ENCODE measurements around the gene CRX.
"Not testable (repeated sequence)": the region's sequence is repeated elsewhere in the genome, so short reads cannot be mapped to it uniquely, and the experiment has no call there.

CRX gene

GRCh38 chr19:47805313-47805712 is 16.4 kb upstream of the CRX start:
- H3K36me3 ChIP-seq (ENCODE audit: control insufficient read depth, low read depth, low read length), result no peaks in the 10 kb centered on the region
- no peak overlapping the region for H3K4me3 ChIP-seq (ENCODE audit: low read length)
- peaks cover 4% of the 10 kb centered on the region for H3K9me3 ChIP-seq (ENCODE audit: control insufficient read depth, low read depth, low read length)
- no peak overlapping the region for H3K9ac ChIP-seq (ENCODE audit: low read length)
- H3K27ac ChIP-seq (ENCODE audit: low read length), result no peak overlapping the region
- no peaks in the 10 kb centered on the region for H3K4me1 ChIP-seq (ENCODE audit: control insufficient read depth, low read depth, low read length)
- H3K27me3 ChIP-seq (ENCODE audit: control insufficient read depth, insufficient read depth, low read length), result no peaks in the 10 kb centered on the region

GRCh38 chr19:47806435-47806834 is 15.3 kb upstream of the CRX start:
- Histone ChIP-seq H3K36me3 (ENCODE audit: control insufficient read depth, low read depth, low read length) (no peaks in the 10 kb centered on the region), H3K27me3 (ENCODE audit: control insufficient read depth, insufficient read depth, low read length) (no peaks in the 10 kb centered on the region), H3K4me1 (ENCODE audit: control insufficient read depth, low read depth, low read length) (no peaks in the 10 kb centered on the region), H3K27ac (ENCODE audit: low read length) (no peak overlapping the region), H3K9ac (ENCODE audit: low read length) (no peak overlapping the region), H3K9me3 (ENCODE audit: control insufficient read depth, low read depth, low read length) (no peaks in the 10 kb centered on the region), H3K4me3 (ENCODE audit: low read length) (no peak overlapping the region)

GRCh38 chr19:47813304-47813994 is 8.3 kb upstream of the CRX start:
- Histone ChIP-seq H3K36me3 (ENCODE audit: control insufficient read depth, low read depth, low read length) (no peaks in the 10 kb centered on the region), H3K9ac (ENCODE audit: low read length) (no peak overlapping the region), H3K27me3 (ENCODE audit: control insufficient read depth, insufficient read depth, low read length) (no peaks in the 10 kb centered on the region), H3K9me3 (ENCODE audit: control insufficient read depth, low read depth, low read length) (no peaks in the 10 kb centered on the region), H3K27ac (ENCODE audit: low read length) (no peak overlapping the region), H3K4me1 (ENCODE audit: control insufficient read depth, low read depth, low read length) (no peaks in the 10 kb centered on the region), H3K4me3 (ENCODE audit: low read length) (no peak overlapping the region)

GRCh38 chr19:47813995-47814328 is 7.8 kb upstream of the CRX start:
- no peaks in the 10 kb centered on the region for H3K9me3 ChIP-seq (ENCODE audit: control insufficient read depth, low read depth, low read length)
- no peaks in the 10 kb centered on the region for H3K36me3 ChIP-seq (ENCODE audit: control insufficient read depth, low read depth, low read length)
- H3K4me1 ChIP-seq (ENCODE audit: control insufficient read depth, low read depth, low read length), result no peaks in the 10 kb centered on the region
- no peak overlapping the region for H3K27ac ChIP-seq (ENCODE audit: low read length)
- H3K27me3 ChIP-seq (ENCODE audit: control insufficient read depth, insufficient read depth, low read length), result no peaks in the 10 kb centered on the region
- no peak overlapping the region for H3K9ac ChIP-seq (ENCODE audit: low read length)
- H3K4me3 ChIP-seq (ENCODE audit: low read length), result no peak overlapping the region

- peaks cover 16% of the 10 kb centered on the region for H3K4me1 ChIP-seq (ENCODE audit: control insufficient read depth, low read depth, low read length)
- H3K9ac ChIP-seq (ENCODE audit: low read length); H3K27me3 ChIP-seq (ENCODE audit: control insufficient read depth, insufficient read depth, low read length); H3K4me3 ChIP-seq (ENCODE audit: low read length); H3K9me3 ChIP-seq (ENCODE audit: control insufficient read depth, low read depth, low read length); H3K27ac ChIP-seq (ENCODE audit: low read length); H3K36me3 ChIP-seq (ENCODE audit: control insufficient read depth, low read depth, low read length): not testable (repeated sequence)
Observed at GRCh38 chr19:47816270-47816669, 5.5 kb upstream of the CRX start.

GRCh38 chr19:47818221-47818620 is 3.5 kb upstream of the CRX start:
- H3K9me3 ChIP-seq (ENCODE audit: control insufficient read depth, low read depth, low read length); H3K36me3 ChIP-seq (ENCODE audit: control insufficient read depth, low read depth, low read length); H3K9ac ChIP-seq (ENCODE audit: low read length); H3K4me3 ChIP-seq (ENCODE audit: low read length); H3K27me3 ChIP-seq (ENCODE audit: control insufficient read depth, insufficient read depth, low read length); H3K27ac ChIP-seq (ENCODE audit: low read length): not testable (repeated sequence)
- H3K4me1 ChIP-seq (ENCODE audit: control insufficient read depth, low read depth, low read length), result peaks cover 22% of the 10 kb centered on the region

GRCh38 chr19:47819858-47820257 is 1.9 kb upstream of the CRX start:
- H3K27ac ChIP-seq (ENCODE audit: low read length), result no peak overlapping the region
- peak overlapping the region; percentile 18 for H3K4me3 ChIP-seq (ENCODE audit: low read length)
- no peaks in the 10 kb centered on the region for H3K27me3 ChIP-seq (ENCODE audit: control insufficient read depth, insufficient read depth, low read length)
- no peaks in the 10 kb centered on the region for H3K9me3 ChIP-seq (ENCODE audit: control insufficient read depth, low read depth, low read length)
- peaks cover 22% of the 10 kb centered on the region for H3K4me1 ChIP-seq (ENCODE audit: control insufficient read depth, low read depth, low read length)
- H3K36me3 ChIP-seq (ENCODE audit: control insufficient read depth, low read depth, low read length), result no peaks in the 10 kb centered on the region
- peak overlapping the region; percentile 8 for H3K9ac ChIP-seq (ENCODE audit: low read length)

GRCh38 chr19:47820410-47820809 is 1.3 kb upstream of the CRX start:
- Histone ChIP-seq H3K27ac (ENCODE audit: low read length) (no peak overlapping the region), H3K9ac (ENCODE audit: low read length) (peak overlapping the region; percentile 8), H3K4me3 (ENCODE audit: low read length) (peak overlapping the region; percentile 18), H3K9me3 (ENCODE audit: control insufficient read depth, low read depth, low read length) (no peaks in the 10 kb centered on the region), H3K4me1 (ENCODE audit: control insufficient read depth, low read depth, low read length) (peaks cover 22% of the 10 kb centered on the region), H3K27me3 (ENCODE audit: control insufficient read depth, insufficient read depth, low read length) (no peaks in the 10 kb centered on the region), H3K36me3 (ENCODE audit: control insufficient read depth, low read depth, low read length) (no peaks in the 10 kb centered on the region)

- no peaks in the 10 kb centered on the region for H3K27me3 ChIP-seq (ENCODE audit: control insufficient read depth, insufficient read depth, low read length)
- H3K4me3 ChIP-seq (ENCODE audit: low read length), result no peak overlapping the region
- H3K36me3 ChIP-seq (ENCODE audit: control insufficient read depth, low read depth, low read length), result no peaks in the 10 kb centered on the region
- no peak overlapping the region for H3K9ac ChIP-seq (ENCODE audit: low read length)
- no peaks in the 10 kb centered on the region for H3K9me3 ChIP-seq (ENCODE audit: control insufficient read depth, low read depth, low read length)
- peaks cover 24% of the 10 kb centered on the region for H3K4me1 ChIP-seq (ENCODE audit: control insufficient read depth, low read depth, low read length)
- H3K27ac ChIP-seq (ENCODE audit: low read length), result no peak overlapping the region
Observed at GRCh38 chr19:47824396-47824795, 2.7 kb downstream of the CRX start.

- no peaks in the 10 kb centered on the region for H3K27me3 ChIP-seq (ENCODE audit: control insufficient read depth, insufficient read depth, low read length)
- H3K4me3 ChIP-seq (ENCODE audit: low read length), result no peak overlapping the region
- no peak overlapping the region for H3K27ac ChIP-seq (ENCODE audit: low read length)
- H3K36me3 ChIP-seq (ENCODE audit: control insufficient read depth, low read depth, low read length), result no peaks in the 10 kb centered on the region
- no peaks in the 10 kb centered on the region for H3K9me3 ChIP-seq (ENCODE audit: control insufficient read depth, low read depth, low read length)
- H3K9ac ChIP-seq (ENCODE audit: low read length), result no peak overlapping the region
- H3K4me1 ChIP-seq (ENCODE audit: control insufficient read depth, low read depth, low read length), result peaks cover 5% of the 10 kb centered on the region
Observed at GRCh38 chr19:47826800-47827199, 5.1 kb downstream of the CRX start.

- H3K27ac ChIP-seq (ENCODE audit: low read length), result no peak overlapping the region
- no peak overlapping the region for H3K4me3 ChIP-seq (ENCODE audit: low read length)
- H3K9ac ChIP-seq (ENCODE audit: low read length), result no peak overlapping the region
- peaks cover 5% of the 10 kb centered on the region for H3K4me1 ChIP-seq (ENCODE audit: control insufficient read depth, low read depth, low read length)
- no peaks in the 10 kb centered on the region for H3K9me3 ChIP-seq (ENCODE audit: control insufficient read depth, low read depth, low read length)
- no peaks in the 10 kb centered on the region for H3K36me3 ChIP-seq (ENCODE audit: control insufficient read depth, low read depth, low read length)
- H3K27me3 ChIP-seq (ENCODE audit: control insufficient read depth, insufficient read depth, low read length), result no peaks in the 10 kb centered on the region
Observed at GRCh38 chr19:47832723-47833122, 11.0 kb downstream of the CRX start.

- Histone ChIP-seq H3K9me3 (ENCODE audit: control insufficient read depth, low read depth, low read length) (no peaks in the 10 kb centered on the region), H3K4me3 (ENCODE audit: low read length) (no peak overlapping the region), H3K27me3 (ENCODE audit: control insufficient read depth, insufficient read depth, low read length) (no peaks in the 10 kb centered on the region), H3K4me1 (ENCODE audit: control insufficient read depth, low read depth, low read length) (peaks cover 4% of the 10 kb centered on the region), H3K27ac (ENCODE audit: low read length) (no peak overlapping the region), H3K9ac (ENCODE audit: low read length) (no peak overlapping the region), H3K36me3 (ENCODE audit: control insufficient read depth, low read depth, low read length) (no peaks in the 10 kb centered on the region)
Observed at GRCh38 chr19:47836038-47836437, 14.3 kb downstream of the CRX start.
